ENCODE measurements around the gene GLYR1.
A peak's percentile ranks its signal among the peaks of the same experiment; 100 is the strongest.

Gene GLYR1

GRCh38 chr16:4803898-4804762, 43.0 kb downstream of the GLYR1 start:
- no peak for DNase-seq

- DNase-seq: no peak
Measured at GRCh38 chr16:4803401-4803844, 43.7 kb downstream of the GLYR1 start.

GRCh38 chr16:4802659-4803287, 44.3 kb downstream of the GLYR1 start:
- peak; percentile 94 to 96 for DNase-seq

- DNase-seq: peak; percentile 42 to 44
Measured at GRCh38 chr16:4801962-4802658, 45.0 kb downstream of the GLYR1 start, which contains the start of gene ROGDI. TSS of gene ROGDI (minus strand) at chr16:4802633. CDS start at chr16:4802571, 62 bp downstream.

GRCh38 chr16:4801051-4801961, 45.8 kb downstream of the GLYR1 start:
- no peak for DNase-seq

- DNase-seq: peak; percentile 78 to 80
Measured at GRCh38 chr16:4800290-4801041, 46.6 kb downstream of the GLYR1 start.

GRCh38 chr16:4799171-4799855, 47.8 kb downstream of the GLYR1 start:
- no peak for DNase-seq

- DNase-seq: no peak
Measured at GRCh38 chr16:4798456-4798855, 48.6 kb downstream of the GLYR1 start.

GRCh38 chr16:4797805-4798252, 49.3 kb downstream of the GLYR1 start:
- no peak for DNase-seq

GRCh38 chr16:4796982-4797804, 49.9 kb downstream of the GLYR1 start:
- no peak for DNase-seq

- no peak for DNase-seq
Measured at GRCh38 chr16:4795828-4796572, 51.1 kb downstream of the GLYR1 start.

- no peak for DNase-seq
Measured at GRCh38 chr16:4795181-4795827, 51.8 kb downstream of the GLYR1 start, which contains the start of gene SMIM22. TSS of gene SMIM22 (plus strand) at chr16:4795369. CDS start at chr16:4795735, 366 bp downstream.

GRCh38 chr16:4792951-4793513, 54.1 kb downstream of the GLYR1 start:
- DNase-seq: no peak

GRCh38 chr16:4790871-4791270, 56.2 kb downstream of the GLYR1 start:
- no peak for DNase-seq

- no peak for DNase-seq
Measured at GRCh38 chr16:4790261-4790660, 56.8 kb downstream of the GLYR1 start.

- DNase-seq: no peak
Measured at GRCh38 chr16:4788910-4789309, 58.2 kb downstream of the GLYR1 start.

- no peak for DNase-seq
Measured at GRCh38 chr16:4788489-4788889, 58.6 kb downstream of the GLYR1 start.

Data from hippocampal formation (tissue), 2 donors.